Mucosa of descending colon (tissue), 3 donors: ENCODE data around the gene FOXP1. TPM values are rescaled to one million over a fixed set of nuclear protein-coding genes. Genes with fewer than 3 reads are reported as not detected.

Experiments
- ATAC-seq: fragments of 200-7000 bp; cut with Tn5 transposase; one replicate; pipeline ENCODE4 v1.9.1; 2020; ENCODE audit warnings: mild to moderate bottlenecking, moderate library complexity
- DNase-seq, 3 donors: peaks; one replicate each; pipeline ENCODE4 v3.0.0-alpha.2; 2020
- H3K36me3 ChIP-seq: fragments of 200-600 bp; one replicate; pipeline ENCODE4 v1.8.0; 2021; ENCODE audit warnings: low read depth, mild to moderate bottlenecking
- H3K4me1 ChIP-seq: fragments of 200-600 bp; one replicate; pipeline ENCODE4 v1.8.0; 2021; ENCODE audit warnings: low read depth, mild to moderate bottlenecking
- H3K4me3 ChIP-seq: fragments of 200-600 bp; one replicate; pipeline ENCODE4 v1.8.0; 2021; ENCODE audit warnings: mild to moderate bottlenecking
- H3K9me3 ChIP-seq: fragments of 200-600 bp; one replicate; pipeline ENCODE4 v1.8.0; 2021; ENCODE audit warnings: mild to moderate bottlenecking
- intact Hi-C, 2 donors: fragments of 100-400 bp; cut with DNase I in 1 of 2; cut with micrococcal nuclease in 1 of 2; formaldehyde crosslinking; loops; one replicate each; pipeline versions ENCODE4 v1.11.0 to v1.11.1; 2022; cut with DNase I, micrococcal nuclease
- total RNA-seq, 3 donors: library from RNA; stranded (reverse); fragmentation: NEBNext Ultra II Directional in 2 of 3; extraction: Animal tissue kit (Norgen Biotek cat#: 25700) in 2 of 3; gene quantifications; one replicate each; pipeline versions ENCODE4 v1.2.1 to v1.2.4, GENCODE V29; 2021 to 2023
- TF ChIP-seq, protein P1 (sequence below): fragments of 200-600 bp; IDR thresholded peaks from one replicate; pipeline ENCODE4 v1.8.0; 2022; ENCODE audit warnings: antibody characterized with exemption, mild to moderate bottlenecking
- donor health status: DM: no; HTN: no; CAD: no; lungs with moderate emphysema.
- donor health status: DM: no; HTN: no; CAD: no.
- donor health status: DM: no; HTN: yes; CAD: no.

Gene FOXP1
- total RNA-seq, 3 donors from 2014 or later: 133 to 217 (median 214) TPM

- DNase-seq (no peak), ATAC-seq (no peak)
- Histone ChIP-seq H3K4me1 (peaks cover 14% of the 10 kb centered on the region), H3K9me3 (no peaks in the 10 kb centered on the region), H3K4me3 (no peak overlapping the region), H3K36me3 (no peaks in the 10 kb centered on the region)
- intact Hi-C loops: no loop called here
- TF ChIP-seq, protein P1, sequence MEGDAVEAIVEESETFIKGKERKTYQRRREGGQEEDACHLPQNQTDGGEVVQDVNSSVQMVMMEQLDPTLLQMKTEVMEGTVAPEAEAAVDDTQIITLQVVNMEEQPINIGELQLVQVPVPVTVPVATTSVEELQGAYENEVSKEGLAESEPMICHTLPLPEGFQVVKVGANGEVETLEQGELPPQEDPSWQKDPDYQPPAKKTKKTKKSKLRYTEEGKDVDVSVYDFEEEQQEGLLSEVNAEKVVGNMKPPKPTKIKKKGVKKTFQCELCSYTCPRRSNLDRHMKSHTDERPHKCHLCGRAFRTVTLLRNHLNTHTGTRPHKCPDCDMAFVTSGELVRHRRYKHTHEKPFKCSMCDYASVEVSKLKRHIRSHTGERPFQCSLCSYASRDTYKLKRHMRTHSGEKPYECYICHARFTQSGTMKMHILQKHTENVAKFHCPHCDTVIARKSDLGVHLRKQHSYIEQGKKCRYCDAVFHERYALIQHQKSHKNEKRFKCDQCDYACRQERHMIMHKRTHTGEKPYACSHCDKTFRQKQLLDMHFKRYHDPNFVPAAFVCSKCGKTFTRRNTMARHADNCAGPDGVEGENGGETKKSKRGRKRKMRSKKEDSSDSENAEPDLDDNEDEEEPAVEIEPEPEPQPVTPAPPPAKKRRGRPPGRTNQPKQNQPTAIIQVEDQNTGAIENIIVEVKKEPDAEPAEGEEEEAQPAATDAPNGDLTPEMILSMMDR: no peak
Measured at GRCh38 chr3:71543371-71544016, 40.0 kb downstream of the FOXP1 start.

DNA sequence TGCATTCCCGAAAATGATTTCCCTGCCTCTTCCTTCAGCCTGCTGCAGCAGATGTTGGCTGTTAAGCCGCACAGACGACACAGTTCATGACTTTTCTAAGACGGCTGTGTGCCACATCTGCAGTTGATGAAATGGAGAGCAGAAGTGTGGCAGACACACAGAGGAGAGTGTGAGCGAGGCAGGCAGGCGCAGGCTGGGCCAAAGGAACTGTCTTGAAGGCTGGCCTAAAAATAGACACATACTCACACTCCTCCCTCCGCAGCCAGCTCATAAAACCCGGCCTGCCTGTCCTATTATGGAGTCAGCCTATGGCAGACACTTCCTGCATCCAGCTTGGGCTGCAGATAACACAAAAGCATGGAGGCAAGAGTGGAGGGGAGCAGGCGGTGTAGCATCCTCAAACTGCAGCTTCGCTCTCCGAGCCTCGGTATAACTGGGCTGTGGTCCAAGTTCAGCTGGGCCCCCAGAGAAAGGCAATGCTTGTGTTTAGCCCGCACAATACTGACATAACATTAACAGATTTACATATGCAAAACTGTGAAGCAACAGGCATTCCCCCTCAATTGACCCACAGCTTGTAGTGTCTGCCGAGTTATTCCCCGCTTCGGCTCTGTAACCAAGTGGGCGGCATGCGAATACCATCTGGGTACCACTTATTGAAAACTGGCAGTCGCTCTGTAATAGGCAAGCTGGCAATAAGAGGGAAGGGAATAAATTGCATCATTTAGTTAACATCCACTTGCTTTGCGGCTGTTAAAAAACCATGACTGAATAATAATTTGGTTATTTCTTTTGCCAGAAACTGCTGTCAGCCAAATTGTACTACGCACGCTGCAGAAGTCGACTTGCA, 40.8 kb downstream of the FOXP1 start:
- Histone ChIP-seq H3K9me3 (no peaks in the 10 kb centered on the region), H3K4me3 (no peak overlapping the region), H3K36me3 (no peaks in the 10 kb centered on the region), H3K4me1 (peaks cover 14% of the 10 kb centered on the region)
- DNase-seq (peak; percentile 86 to 89 (median 88)), ATAC-seq (peak; percentile 99)
- TF ChIP-seq, protein P1: no peak
- intact Hi-C loops: no loop called here

GRCh38 chr3:71541313-71541712, 42.2 kb downstream of the FOXP1 start:
- TF ChIP-seq, protein P1: no peak
- H3K9me3 ChIP-seq: no peaks in the 10 kb centered on the region
- H3K4me3 ChIP-seq: no peak overlapping the region
- H3K4me1 ChIP-seq: peaks cover 14% of the 10 kb centered on the region
- ATAC-seq (no peak), DNase-seq (no peak)
- intact Hi-C loops: no loop called here
- no peaks in the 10 kb centered on the region for H3K36me3 ChIP-seq

DNA sequence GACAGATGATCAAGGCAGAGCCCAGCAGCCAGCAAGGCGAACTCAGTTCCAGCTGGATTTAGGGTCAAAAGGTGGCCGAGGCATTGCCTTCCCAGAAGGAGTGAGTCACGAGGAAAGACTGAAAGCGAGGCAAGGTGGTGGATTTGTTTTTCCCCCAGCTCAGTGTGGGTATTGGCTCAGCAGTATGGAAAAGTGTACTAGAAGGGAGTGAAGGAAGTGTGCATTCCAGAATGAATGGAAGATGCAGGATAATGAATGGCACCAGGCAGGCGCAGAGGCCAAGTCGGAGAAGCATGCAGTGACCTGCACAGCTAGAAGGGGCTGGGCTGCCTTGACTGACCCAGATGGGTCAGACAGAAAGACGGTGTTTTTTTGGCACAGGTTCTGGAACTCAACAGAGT, 46.3 kb downstream of the FOXP1 start:
- H3K4me1 ChIP-seq: peaks cover 23% of the 10 kb centered on the region
- ATAC-seq: peak; percentile 27
- intact Hi-C loops: no loop called here

GRCh38 chr3:71536376-71536965, 47.1 kb downstream of the FOXP1 start:
- intact Hi-C loops: no loop called here
- H3K4me1 ChIP-seq: peaks cover 19% of the 10 kb centered on the region
- no peaks in the 10 kb centered on the region for H3K36me3 ChIP-seq
- ATAC-seq (no peak), DNase-seq (no peak)
- TF ChIP-seq, protein P1: no peak
- no peaks in the 10 kb centered on the region for H3K9me3 ChIP-seq
- no peak overlapping the region for H3K4me3 ChIP-seq

More for the DNA sequence above, 46.3 kb downstream of the FOXP1 start:
- Histone ChIP-seq H3K36me3 (no peaks in the 10 kb centered on the region), H3K9me3 (no peaks in the 10 kb centered on the region), H3K4me3 (no peak overlapping the region)
- TF ChIP-seq, protein P1: no peak
- no peak for DNase-seq
